ENCODE measurements around the gene DOK1.
A peak's percentile ranks its signal among the peaks of the same experiment; 100 is the strongest.

DOK1 gene

DNA sequence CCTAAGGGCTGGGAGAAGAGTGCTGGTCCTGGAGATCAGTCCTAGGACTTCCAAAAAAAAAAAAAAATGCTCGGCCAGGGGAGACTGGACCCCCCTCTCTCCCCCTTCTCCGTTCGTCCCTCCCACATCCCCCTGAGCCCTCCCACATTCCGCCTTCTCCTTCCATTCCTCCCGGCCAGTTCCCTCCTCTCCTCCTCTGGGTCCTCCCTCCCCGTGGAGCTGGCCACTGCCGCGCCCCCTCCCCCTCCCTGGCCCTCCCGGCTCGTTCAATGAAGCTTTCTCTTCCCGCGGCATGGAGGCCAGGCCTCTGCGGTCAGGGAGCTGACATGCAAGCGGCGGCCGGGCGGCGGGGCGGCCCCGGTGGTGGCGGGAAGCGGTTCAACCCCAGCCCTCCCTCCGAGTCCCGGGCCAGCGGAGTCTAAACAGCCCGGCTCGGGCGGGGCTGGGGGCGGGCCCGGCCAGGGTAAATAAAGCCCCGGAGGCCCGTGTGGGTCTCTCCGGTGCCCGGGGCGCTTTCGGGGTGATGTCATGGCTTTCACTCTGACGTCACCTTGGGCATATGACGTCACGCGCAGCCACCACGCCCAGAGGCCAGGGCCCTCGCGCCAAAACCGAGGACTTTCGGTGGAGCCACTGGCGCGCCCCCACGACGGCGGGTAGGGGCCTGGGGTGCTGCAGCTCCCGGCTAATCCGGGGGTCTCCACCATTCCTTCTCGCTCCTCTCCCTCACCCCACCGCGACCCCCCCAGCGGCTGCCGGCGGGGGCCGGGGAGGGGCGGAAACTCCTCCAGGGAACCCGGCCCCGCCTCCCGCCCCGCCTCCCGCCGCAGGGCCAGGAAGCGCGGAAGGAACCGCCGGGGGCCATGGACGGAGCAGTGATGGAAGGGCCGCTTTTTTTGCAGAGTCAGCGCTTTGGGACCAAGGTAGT, at the start of gene DOK1, which contains the start of gene LOXL3:
TSS of gene DOK1 (plus strand) at position 829 of the 928 bp plus-strand sequence. CDS start at position 864, 35 bp downstream.
TSS of gene LOXL3 (minus strand) at position 51 of the 928 bp plus-strand sequence. CDS start 1,308 bp downstream, outside the sequence.
- Mint-ChIP-seq H3K27me3 (peaks cover 19% of the 10 kb centered on the region), H3K9me3 (no peaks in the 10 kb centered on the region)

GRCh38 chr2:74505448-74506246, 48.9 kb upstream of the DOK1 start:
- Mint-ChIP-seq H3K4me3 (peak overlapping the region; percentile 23), H3K9me3 (no peaks in the 10 kb centered on the region), H3K27ac (no peak overlapping the region), H3K36me3 (peaks cover 18% of the 10 kb centered on the region), H3K27me3 (peaks cover 38% of the 10 kb centered on the region), H3K4me1 (peaks cover 51% of the 10 kb centered on the region)

More for the DNA sequence above, at the start of gene DOK1, which contains the start of gene LOXL3:
- H3K4me3 Mint-ChIP-seq: peak within 1 kb of the TSS; percentile 95
- H3K27ac Mint-ChIP-seq: peak within 1 kb of the TSS; percentile 88
- H3K36me3 Mint-ChIP-seq: no peaks in the 10 kb centered on the region
- H3K4me1 Mint-ChIP-seq: peaks cover 9% of the 10 kb centered on the region

DNA sequence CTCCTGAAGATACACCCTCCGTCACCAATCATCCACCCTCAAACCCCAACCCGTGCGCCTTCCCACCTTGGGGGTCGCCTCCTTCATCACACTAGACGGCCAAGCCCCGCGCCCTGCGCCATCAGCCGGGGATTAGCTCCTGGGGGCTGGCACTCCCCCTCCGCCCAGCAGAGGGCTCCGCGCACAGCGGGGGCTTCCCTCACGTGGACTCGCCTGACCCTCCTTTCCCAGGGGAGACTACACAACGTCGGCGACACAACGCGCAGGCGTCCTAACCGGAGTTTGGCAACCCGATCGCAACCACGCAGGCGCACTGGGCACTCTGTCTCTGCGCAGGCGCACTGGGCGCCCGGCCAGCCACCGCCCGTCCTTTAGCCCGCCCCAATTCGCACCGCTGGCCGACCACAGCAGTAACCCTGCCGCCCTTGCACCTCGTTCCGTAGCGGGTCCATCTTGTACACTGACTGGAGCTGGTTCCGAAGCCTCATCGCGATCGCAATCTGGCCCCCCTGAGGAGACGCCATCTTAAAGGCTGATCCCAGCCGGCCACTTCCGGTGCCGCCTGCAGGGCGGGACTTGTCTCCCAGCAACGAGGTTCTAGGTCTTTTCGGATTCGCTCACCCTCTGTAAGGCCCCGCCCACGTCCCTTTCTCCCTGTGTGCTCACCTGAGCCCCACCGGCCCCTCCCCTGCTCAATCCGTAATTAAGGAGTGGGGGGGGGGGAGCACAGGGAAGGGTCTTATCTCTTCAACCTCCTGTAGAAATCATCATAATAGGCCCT, 47.2 kb upstream of the DOK1 start, which contains the start of gene PCGF1:
TSS of gene PCGF1 (minus strand) at position 551 of the 781 bp plus-strand sequence. CDS start at position 524, 27 bp downstream.
- Mint-ChIP-seq H3K4me1 (peaks cover 44% of the 10 kb centered on the region), H3K36me3 (peaks cover 18% of the 10 kb centered on the region), H3K27me3 (peaks cover 36% of the 10 kb centered on the region), H3K4me3 (peak within 1 kb of the TSS; percentile 94), H3K27ac (peak within 1 kb of the TSS; percentile 97), H3K9me3 (no peaks in the 10 kb centered on the region)

GRCh38 chr2:74507926-74508520, 46.5 kb upstream of the DOK1 start:
- Mint-ChIP-seq H3K4me3 (peak overlapping the region; percentile 94), H3K36me3 (peaks cover 18% of the 10 kb centered on the region), H3K9me3 (no peaks in the 10 kb centered on the region), H3K27ac (peak overlapping the region; percentile 97), H3K4me1 (peaks cover 39% of the 10 kb centered on the region), H3K27me3 (peaks cover 36% of the 10 kb centered on the region)

DNA sequence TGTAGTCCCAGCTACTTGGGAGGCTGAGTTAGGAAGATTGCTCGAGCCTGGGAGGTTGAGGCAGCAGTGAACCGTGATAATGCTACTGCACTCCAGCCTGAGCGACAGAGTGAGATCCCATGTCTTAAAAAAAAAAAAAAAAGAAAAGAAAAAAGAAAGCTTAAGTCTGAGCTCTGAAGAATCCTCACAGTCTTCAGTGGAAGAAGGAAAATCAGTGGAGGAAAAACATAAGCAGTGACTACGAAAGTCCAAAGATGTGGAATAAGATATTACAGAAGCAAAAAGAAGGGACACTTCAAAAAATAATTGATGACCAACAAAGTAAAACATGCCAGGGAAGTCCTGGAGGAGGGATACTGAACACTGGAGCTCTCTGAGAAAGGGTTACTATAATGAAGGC, 44.2 kb upstream of the DOK1 start:
- Mint-ChIP-seq H3K4me3 (no peak overlapping the region), H3K36me3 (peaks cover 6% of the 10 kb centered on the region), H3K27me3 (peaks cover 33% of the 10 kb centered on the region), H3K9me3 (no peaks in the 10 kb centered on the region), H3K27ac (no peak overlapping the region), H3K4me1 (peaks cover 26% of the 10 kb centered on the region)

DNA sequence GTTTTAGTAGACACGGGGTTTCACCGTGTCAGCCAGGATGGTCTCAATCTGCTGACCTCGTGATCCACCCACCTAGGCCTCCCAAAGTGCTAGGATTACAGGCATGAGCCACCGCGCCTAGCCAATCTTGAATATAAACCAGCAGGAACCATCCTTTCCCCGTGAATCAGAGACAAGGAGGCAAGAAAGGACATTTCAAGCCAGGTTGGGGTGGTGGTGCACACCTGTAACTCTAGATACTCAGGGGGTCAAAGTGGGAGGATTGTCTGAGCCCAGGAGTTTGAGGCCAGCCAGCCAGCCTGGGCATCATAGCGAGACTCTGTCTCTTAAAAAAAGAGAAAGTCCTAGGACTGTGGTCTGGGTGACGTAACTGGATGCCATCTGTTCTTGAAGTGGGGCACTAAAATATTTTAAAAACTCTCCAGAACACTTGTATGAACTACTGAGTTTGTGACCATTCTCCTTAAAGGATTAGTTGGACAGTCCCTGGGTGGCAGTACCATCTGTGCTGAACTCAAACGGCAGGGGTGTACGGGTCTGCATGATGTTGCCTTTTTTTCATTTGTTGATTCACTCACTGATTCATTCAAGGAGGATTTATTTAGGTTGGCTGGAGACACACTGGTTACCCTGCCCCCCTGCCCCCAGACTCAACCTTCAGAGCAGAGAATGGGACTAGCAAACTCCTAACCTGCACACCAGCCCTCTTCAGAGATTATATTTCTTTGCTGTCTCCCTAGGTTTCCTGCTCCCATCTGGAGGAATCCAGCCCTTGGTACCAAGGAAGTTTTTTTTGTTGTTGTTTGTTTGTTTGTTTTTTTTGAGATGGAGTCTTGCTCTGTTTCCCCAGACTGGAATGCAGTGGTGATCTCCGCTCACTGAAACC, 43.2 kb upstream of the DOK1 start:
- Mint-ChIP-seq H3K4me1 (peaks cover 31% of the 10 kb centered on the region), H3K36me3 (peaks cover 5% of the 10 kb centered on the region), H3K4me3 (no peak overlapping the region), H3K27ac (no peak overlapping the region), H3K9me3 (no peaks in the 10 kb centered on the region), H3K27me3 (peaks cover 36% of the 10 kb centered on the region)

DNA sequence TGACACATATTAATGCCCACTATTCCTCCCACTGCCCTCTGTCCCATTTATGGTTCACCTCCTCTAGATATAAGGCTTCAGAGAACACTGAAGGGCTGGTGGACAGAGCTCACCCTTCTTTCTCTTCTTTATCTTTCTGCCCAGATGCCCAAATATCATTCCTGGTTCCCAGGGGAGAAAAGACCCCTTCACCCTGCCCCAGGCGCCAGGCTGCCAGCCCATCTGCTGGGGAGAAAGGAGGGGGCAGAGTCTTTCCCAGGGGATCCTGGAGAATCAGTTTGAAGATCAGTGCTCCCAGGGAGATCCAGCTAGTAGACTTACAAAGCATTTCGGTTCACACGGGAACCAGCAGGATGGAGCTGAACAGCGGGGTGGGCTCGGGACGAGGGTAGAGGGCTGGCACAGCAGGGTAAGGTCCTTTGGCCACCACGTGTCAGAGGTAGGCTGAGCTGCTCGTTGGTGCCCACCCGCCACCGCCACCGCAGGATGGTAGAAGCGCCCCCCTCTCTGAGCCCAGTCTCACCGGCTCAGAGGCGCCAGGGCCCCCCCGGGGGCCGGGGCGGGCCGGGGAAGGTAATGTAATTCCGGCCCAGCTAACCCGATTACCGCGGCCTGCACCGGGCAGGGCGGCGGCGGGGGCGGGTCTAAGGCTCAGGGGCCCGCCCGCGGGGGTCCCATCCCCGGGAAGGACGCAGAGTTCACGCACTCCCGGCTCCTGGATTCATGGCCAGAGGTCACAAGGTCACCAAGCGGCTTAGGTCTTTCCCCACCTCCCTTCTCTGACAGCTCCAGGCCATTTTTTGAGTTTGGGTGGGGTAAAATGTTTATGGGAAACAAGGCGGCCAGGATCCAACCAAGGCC, 41.5 kb upstream of the DOK1 start:
- Mint-ChIP-seq H3K4me1 (peaks cover 25% of the 10 kb centered on the region), H3K36me3 (peaks cover 6% of the 10 kb centered on the region), H3K9me3 (no peaks in the 10 kb centered on the region), H3K27ac (no peak overlapping the region), H3K27me3 (peaks cover 46% of the 10 kb centered on the region), H3K4me3 (peak overlapping the region; percentile 23)

DNA sequence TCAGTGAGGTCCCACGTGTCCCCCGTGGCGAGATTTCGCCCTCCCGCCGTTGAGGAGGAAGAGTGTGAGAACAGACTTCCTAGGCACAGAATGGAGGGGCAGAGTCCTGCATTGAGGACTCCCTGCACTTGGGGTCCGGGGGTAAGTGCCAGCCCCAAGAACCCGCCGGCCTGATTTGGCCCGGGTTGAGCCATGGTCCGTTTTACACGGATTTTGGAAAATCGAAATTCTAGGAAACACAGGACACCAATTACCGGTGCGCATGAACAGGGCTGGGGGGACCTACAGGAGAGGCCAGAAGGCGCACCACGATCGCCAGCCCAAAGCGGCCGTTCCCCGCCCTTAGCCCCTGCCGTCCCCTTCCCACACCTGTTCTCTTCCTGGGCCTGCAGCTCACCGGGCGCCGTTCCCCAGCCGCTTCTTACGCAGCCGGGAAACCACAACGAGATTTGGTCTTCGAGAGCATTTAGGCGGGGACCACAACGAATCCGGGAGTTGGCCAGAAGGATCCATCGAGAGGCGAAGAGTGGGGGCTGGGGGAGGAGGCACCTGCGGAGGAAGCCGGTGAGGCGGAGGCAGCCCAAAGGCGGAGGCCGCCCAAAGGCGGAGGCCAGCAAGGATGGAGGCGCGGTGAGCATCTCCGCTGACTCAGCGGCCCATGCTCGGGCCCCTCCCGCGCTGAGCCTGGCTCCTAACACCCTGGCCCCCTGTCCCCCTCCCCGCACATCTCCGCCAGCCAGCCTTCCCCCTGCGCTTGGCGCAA, 40.7 kb upstream of the DOK1 start:
- Mint-ChIP-seq H3K27me3 (peaks cover 53% of the 10 kb centered on the region), H3K27ac (no peak overlapping the region), H3K4me1 (peaks cover 17% of the 10 kb centered on the region), H3K9me3 (no peaks in the 10 kb centered on the region), H3K4me3 (peak overlapping the region; percentile 23), H3K36me3 (peaks cover 6% of the 10 kb centered on the region)

DNA sequence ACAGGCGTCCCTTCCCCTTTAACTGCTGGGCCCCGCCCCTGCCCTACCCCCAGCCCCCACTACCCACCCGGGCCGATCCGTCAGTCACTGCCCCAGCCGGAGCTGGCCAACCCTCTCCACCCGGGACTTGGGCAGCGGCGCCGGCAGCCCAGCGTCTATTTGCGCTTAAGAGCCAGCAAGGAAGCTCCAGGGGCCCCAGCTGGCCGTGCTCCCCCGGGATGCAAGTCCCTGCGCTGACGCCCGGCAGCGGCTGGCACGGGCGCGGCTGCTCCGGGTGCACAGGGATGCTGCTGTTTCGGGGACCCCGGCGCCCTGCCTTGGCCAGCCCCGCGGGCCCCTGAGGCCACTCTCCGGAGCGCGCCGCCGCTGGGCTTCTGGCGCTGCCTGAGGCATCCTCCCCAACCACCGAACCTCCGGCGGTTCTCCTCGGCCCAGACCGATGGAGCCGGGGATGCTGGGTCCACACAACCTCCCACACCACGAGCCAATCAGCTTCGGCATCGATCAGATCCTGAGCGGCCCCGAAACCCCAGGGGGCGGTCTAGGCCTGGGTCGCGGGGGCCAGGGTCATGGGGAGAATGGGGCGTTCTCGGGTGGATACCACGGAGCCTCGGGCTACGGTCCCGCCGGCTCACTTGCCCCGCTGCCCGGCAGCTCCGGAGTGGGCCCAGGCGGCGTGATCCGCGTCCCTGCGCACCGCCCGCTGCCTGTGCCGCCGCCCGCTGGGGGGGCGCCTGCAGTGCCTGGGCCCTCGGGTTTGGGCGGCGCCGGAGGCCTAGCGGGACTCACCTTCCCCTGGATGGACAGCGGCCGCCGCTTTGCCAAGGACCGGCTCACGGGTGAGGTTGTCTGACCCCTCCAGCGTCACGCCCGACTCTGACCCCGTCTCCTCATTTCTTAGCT, 39.9 kb upstream of the DOK1 start, which contains the start of gene TLX2:
TSS of gene TLX2 (plus strand) at position 83 of the 903 bp plus-strand sequence. CDS start at position 440, 357 bp downstream.
- H3K9me3 Mint-ChIP-seq: no peaks in the 10 kb centered on the region
- peaks cover 57% of the 10 kb centered on the region for H3K27me3 Mint-ChIP-seq
- H3K4me1 Mint-ChIP-seq: peaks cover 17% of the 10 kb centered on the region
- H3K4me3 Mint-ChIP-seq: peak within 1 kb of the TSS; percentile 80
- no peak within 1 kb of the TSS for H3K27ac Mint-ChIP-seq
- peaks cover 6% of the 10 kb centered on the region for H3K36me3 Mint-ChIP-seq

- H3K27ac Mint-ChIP-seq: no peak overlapping the region
- peaks cover 6% of the 10 kb centered on the region for H3K36me3 Mint-ChIP-seq
- H3K4me1 Mint-ChIP-seq: peaks cover 17% of the 10 kb centered on the region
- peaks cover 64% of the 10 kb centered on the region for H3K27me3 Mint-ChIP-seq
- peak overlapping the region; percentile 80 for H3K4me3 Mint-ChIP-seq
- no peaks in the 10 kb centered on the region for H3K9me3 Mint-ChIP-seq
Observed at GRCh38 chr2:74515271-74515980, 39.1 kb upstream of the DOK1 start.

DNA sequence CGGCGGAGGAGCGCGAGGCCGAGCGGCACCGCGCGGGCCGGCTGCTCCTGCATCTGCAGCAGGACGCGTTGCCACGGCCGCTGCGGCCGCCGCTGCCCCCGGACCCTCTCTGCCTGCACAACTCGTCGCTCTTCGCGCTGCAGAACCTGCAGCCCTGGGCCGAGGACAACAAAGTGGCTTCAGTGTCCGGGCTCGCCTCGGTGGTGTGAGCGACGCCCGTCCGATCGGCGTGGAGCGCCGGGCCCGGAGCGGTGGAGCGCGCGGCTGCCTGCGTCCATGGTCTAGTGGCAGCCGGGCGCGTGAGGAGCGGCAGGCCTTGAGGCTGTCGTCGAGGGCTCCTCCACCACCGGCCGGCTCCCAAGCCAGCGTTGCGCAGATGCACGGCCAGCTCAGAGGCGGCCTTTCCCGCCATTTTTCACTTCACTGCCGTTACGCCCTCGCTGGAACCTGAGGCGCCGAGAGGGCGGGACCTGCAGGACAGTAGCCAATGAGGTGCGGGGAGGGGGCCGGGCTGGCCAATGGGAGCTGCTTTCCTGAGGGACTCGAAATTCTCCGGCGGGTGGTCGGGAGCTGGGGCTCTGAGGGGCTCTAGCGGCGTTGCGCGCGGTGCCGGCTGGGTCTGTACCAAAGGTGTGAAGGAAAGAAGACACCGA, 38.4 kb upstream of the DOK1 start:
- H3K27ac Mint-ChIP-seq: no peak overlapping the region
- H3K4me3 Mint-ChIP-seq: peak overlapping the region; percentile 79
- no peaks in the 10 kb centered on the region for H3K9me3 Mint-ChIP-seq
- peaks cover 6% of the 10 kb centered on the region for H3K36me3 Mint-ChIP-seq
- peaks cover 61% of the 10 kb centered on the region for H3K27me3 Mint-ChIP-seq
- peaks cover 17% of the 10 kb centered on the region for H3K4me1 Mint-ChIP-seq

Measured in activated naive CD4-positive, alpha-beta T cell treated with anti-CD3 and anti-CD28 coated beads, Interleukin-2, amount 50 U/mL, for 24 hours (primary cell).